Testis (tissue), 3 donors: ENCODE results near the gene FOXO1. TPM values are rescaled to one million over a fixed set of nuclear protein-coding genes. Genes with fewer than 3 reads are reported as not detected.

ENCODE experiments used
- DNase-seq: peaks from one replicate; pipeline ENCODE4 v3.0.0-alpha.2; 2019
- H3K27ac ChIP-seq, 2 donors: fragments of 200-600 bp; sonication (generic); one replicate each; pipeline ENCODE4 v1.5.1; 2019
- H3K27me3 ChIP-seq: fragments of 200-600 bp; sonication (generic); one replicate; pipeline ENCODE4 v1.5.1; 2019
- H3K36me3 ChIP-seq: fragments of 200-600 bp; sonication (generic); one replicate; pipeline ENCODE4 v1.5.1; 2017; ENCODE audit warnings: low read depth; ENCODE audit errors: missing control alignments
- H3K4me1 ChIP-seq: fragments of 200-600 bp; sonication (generic); one replicate; pipeline ENCODE4 v1.5.1; 2019
- H3K4me3 ChIP-seq, 2 donors: fragments of 200-600 bp; sonication (generic); one replicate each; pipeline ENCODE4 v1.5.1; 2017 to 2019
- H3K9me3 ChIP-seq: fragments of 200-600 bp; sonication (generic); one replicate; pipeline ENCODE4 v1.5.1; 2017
- POLR2A ChIP-seq: fragments of 450-650 bp; IDR thresholded peaks from one replicate; pipeline ENCODE4 v1.6.1; 2017; ENCODE audit warnings: antibody characterized with exemption, mild to moderate bottlenecking, moderate library complexity
- WGBS, 2 donors: methylation state at CpG; one replicate each; pipeline ENCODE4 v1.1.5; 2018; 5-methylcytosine and 5-hydroxymethylcytosine counted together
- intact Hi-C: fragments of 100-400 bp; cut with DNase I; formaldehyde crosslinking; loops from one replicate; pipeline ENCODE4 v1.15.1; 2023; ENCODE audit warnings: low total_unique reads
- polyA plus RNA-seq: library from polyadenylated mRNA; stranded (reverse); fragments of 350-450 nt; fragmentation: Illumina TruSeq; extraction: RNeasy Lipid Tissue Mini Kit (QIAGEN cat#74804); gene quantifications from one replicate; pipeline ENCODE4 v1.2.3, GENCODE V29; 2014; ENCODE audit warnings: low read depth, low replicate concordance; ENCODE audit not compliant: insufficient read depth
- total RNA-seq, 2 donors: library from RNA; depleted of rRNA; stranded (reverse); fragments of >200 nt; gene quantifications; one replicate each; pipeline ENCODE4 v1.2.3, GENCODE V29; 2016
- TF ChIP-seq, protein P1 (sequence below), 3 experiments: fragments of 450-650 bp in 2 of 3; fragments of 200-600 bp in 1 of 3; sonication (generic) in 1 of 3; IDR thresholded peaks; one replicate each; pipeline ENCODE4 v1.5.1; 2016 to 2019; ENCODE audit warnings: antibody characterized with exemption in 3 of 3, mild to moderate bottlenecking in 2 of 3, moderate library complexity in 1 of 3

The FOXO1 gene
- total and polyA plus RNA-seq, 3 donors from 2014 or later = 19.5 to 58.7 (median 52.2) TPM

DNA sequence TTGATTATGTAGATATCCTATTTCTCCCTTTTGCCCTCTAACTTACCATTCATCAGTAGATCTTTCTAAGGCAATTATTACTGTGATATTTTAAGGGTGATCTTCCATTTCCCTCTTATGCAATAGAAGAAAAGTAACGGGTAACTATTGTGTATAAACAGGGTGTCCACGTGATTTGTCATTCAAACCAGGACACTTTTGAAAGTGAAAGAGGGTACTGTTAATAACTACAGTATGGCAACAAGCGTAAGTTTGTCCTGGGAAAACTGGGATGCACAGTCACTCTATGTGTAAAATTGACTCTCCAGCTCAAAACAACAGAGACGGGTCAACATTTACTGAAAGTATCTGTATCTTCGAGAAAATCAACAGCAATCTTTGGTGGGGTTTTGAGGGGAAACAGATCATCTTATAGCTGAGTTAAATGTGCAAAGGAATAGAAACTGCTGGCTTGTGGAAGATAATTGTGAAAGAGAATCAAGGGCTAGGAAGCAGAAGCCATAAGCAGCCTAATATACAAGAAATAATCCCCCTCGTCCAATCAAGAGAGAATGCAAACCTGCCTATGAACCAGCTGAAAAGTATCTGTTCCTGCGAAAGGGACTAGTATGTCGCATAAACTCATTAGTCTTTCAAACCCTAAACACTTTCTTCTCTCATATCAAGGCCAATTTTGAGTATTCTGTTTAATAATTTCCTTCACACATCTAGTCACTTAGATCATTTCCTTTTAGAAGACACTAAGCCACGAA is 126.7 kb downstream of the FOXO1 start:
- intact Hi-C loops = no loop called here
- no peak overlapping the region for H3K4me3 ChIP-seq
- H3K27ac ChIP-seq = no peak overlapping the region

DNA sequence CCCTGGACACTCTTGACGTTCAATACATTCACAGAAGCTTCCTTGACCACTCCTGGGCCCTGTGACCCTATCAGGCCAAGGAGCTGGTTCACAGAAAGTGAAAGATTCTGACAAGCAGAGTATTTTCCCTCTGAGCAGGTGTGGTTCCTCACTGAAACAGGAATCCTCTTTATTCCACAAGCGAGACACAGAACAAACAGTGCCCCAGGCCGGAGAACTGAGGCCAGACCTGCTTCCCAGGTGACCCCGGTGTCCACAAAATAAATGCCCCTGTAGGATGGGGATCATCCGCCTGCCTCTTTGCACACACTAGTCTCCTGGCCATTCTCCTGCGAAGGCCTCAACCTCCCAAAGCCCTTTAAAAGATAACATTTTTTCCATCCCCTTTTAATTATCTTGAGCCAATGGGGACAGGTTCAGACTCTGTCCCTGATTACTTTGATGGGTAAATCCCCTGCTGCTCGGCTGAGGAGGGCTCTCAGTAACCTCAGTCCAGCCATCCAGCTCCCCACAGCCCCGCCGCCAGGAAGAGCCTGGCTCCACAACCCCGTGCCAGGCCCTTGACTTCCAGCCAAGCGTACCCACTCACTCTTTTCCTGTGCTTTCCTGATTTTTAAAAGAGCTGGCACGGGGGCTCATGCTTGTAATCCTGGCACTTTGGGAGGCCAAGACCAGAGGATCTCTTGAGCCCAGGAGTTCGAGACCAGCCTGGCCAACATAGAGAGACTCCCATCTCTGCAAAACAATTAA is 129.1 kb downstream of the FOXO1 start:
- DNase-seq = no peak
- TF ChIP-seq, protein P1, sequence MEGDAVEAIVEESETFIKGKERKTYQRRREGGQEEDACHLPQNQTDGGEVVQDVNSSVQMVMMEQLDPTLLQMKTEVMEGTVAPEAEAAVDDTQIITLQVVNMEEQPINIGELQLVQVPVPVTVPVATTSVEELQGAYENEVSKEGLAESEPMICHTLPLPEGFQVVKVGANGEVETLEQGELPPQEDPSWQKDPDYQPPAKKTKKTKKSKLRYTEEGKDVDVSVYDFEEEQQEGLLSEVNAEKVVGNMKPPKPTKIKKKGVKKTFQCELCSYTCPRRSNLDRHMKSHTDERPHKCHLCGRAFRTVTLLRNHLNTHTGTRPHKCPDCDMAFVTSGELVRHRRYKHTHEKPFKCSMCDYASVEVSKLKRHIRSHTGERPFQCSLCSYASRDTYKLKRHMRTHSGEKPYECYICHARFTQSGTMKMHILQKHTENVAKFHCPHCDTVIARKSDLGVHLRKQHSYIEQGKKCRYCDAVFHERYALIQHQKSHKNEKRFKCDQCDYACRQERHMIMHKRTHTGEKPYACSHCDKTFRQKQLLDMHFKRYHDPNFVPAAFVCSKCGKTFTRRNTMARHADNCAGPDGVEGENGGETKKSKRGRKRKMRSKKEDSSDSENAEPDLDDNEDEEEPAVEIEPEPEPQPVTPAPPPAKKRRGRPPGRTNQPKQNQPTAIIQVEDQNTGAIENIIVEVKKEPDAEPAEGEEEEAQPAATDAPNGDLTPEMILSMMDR (IDR thresholded peaks at IDR 0.05) = no peak
- TF ChIP-seq POLR2A = no peak
- Histone ChIP-seq H3K4me3 (no peak overlapping the region), H3K27ac (no peak overlapping the region), H3K36me3 (no peaks in the 10 kb centered on the region), H3K27me3 (no peaks in the 10 kb centered on the region), H3K9me3 (no peaks in the 10 kb centered on the region), H3K4me1 (no peaks in the 10 kb centered on the region)
- WGBS, 2 donors = 88 to 89% methylated on average over 13 of the region's 13 CpGs
- intact Hi-C loops = no loop called here

More for the DNA sequence above, 126.7 kb downstream of the FOXO1 start:
- no peak for DNase-seq
- H3K36me3 ChIP-seq = no peaks in the 10 kb centered on the region
- 88 to 90% methylated on average over 9 of the region's 9 CpGs for WGBS, 2 donors
- no peaks in the 10 kb centered on the region for H3K9me3 ChIP-seq
- H3K27me3 ChIP-seq = no peaks in the 10 kb centered on the region
- no peaks in the 10 kb centered on the region for H3K4me1 ChIP-seq
- TF ChIP-seq, protein P1 (IDR thresholded peaks at IDR 0.05) = no peak
- TF ChIP-seq POLR2A = no peak

DNA sequence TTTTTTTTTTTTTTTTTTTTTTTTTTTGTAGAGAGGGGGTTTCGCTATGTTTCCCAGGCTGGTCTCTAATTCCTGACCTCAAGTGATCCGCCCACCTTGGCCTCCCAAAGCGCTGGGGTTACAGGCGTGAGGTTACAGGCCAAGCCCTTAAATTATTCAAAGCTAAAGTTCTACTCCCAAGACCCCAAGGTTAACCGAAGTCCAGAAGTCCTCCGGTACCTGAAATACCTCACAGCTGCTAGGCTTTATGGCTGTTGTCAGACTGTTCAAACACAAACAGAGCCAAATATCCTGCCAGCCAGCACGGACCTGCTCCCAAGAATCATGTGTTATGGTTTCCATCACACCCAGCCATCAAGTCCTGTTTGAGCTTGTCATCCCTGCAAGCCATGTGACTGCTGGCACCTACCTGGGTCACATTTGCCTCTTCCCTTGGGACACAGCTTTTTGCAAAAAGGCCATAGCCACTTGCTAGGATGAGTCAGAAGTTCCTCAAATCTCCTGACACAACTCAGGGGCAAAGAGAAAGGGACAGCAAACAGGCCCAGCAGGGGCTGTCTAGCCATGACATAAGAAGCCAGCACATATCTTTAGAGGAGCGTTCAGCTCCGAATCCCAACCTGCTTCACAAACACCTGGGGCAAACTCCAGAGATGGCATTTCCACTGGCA is 129.9 kb downstream of the FOXO1 start:
- DNase-seq = no peak
- intact Hi-C loops = no loop called here

DNA sequence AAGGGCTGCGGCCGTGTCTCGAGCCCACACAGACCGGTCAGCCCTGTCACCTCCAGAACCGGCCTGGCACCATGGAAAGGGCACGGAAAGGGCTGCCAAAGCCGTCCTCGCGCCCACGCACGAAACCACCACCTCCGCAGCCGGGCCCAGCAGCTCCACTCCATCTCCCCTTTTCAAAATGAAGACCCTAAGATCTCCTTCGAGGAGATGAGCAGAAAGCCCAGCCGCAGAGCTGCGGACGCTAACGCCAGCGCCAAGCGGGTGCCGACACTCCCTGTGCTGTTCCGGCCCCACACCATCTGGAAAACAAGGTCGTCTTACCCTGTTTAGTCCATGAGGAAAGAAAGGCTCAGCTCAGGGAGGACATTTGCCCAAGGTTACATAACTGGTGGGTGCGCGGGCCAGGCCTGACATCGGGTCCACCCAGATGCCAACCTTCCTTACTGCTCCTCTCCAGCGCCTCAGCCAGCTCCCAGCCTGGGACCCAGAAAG is 131.1 kb downstream of the FOXO1 start:
- Histone ChIP-seq H3K9me3 (no peaks in the 10 kb centered on the region), H3K36me3 (no peaks in the 10 kb centered on the region), H3K27ac (no peak overlapping the region), H3K27me3 (no peaks in the 10 kb centered on the region), H3K4me1 (no peaks in the 10 kb centered on the region), H3K4me3 (peak overlapping the region; percentile 0 to 26)
- 64 to 83% methylated on average over 24 to 27 of the region's 27 CpGs for WGBS, 2 donors
- TF ChIP-seq, protein P1 (IDR thresholded peaks at IDR 0.05) = no peak
- TF ChIP-seq POLR2A = no peak
- intact Hi-C loops = no loop called here
- no peak for DNase-seq

More for the DNA sequence above, 129.9 kb downstream of the FOXO1 start:
- H3K4me1 ChIP-seq = no peaks in the 10 kb centered on the region
- no peaks in the 10 kb centered on the region for H3K36me3 ChIP-seq
- no peaks in the 10 kb centered on the region for H3K9me3 ChIP-seq
- H3K4me3 ChIP-seq = no peak overlapping the region
- no peaks in the 10 kb centered on the region for H3K27me3 ChIP-seq
- no peak for TF ChIP-seq POLR2A
- TF ChIP-seq, protein P1 (IDR thresholded peaks at IDR 0.05) = no peak
- H3K27ac ChIP-seq = no peak overlapping the region
- 86 to 92% methylated on average over 6 to 9 of the region's 9 CpGs for WGBS, 2 donors
